ENCODE measurements around the gene ASL.

GRCh38 chr7:66119245-66119850 is 43.7 kb downstream of the ASL start:
- TF ChIP-seq CTCF (IDR thresholded peaks at IDR 0.05) (no peak), POLR2A (IDR thresholded peaks at IDR 0.05) (no peak)

All from adrenal gland (tissue), 5 donors.